Heart right ventricle (tissue), 16 donors: Measurements from ENCODE around the gene NME5. TPM values are rescaled to one million over a fixed set of nuclear protein-coding genes. Genes with fewer than 3 reads are reported as not detected.

Experiments used
- ATAC-seq, 8 donors: fragments of 200-7000 bp; cut with Tn5 transposase; one replicate each; pipeline ENCODE4 v1.9.1; 2020; ENCODE audit warnings: mild to moderate bottlenecking in 8 of 8, moderate library complexity in 8 of 8, moderate number of reproducible peaks in 1 of 8
- DNase-seq, 2 donors: peaks; one replicate each; pipeline ENCODE4 v3.0.0-alpha.2; 2020
- H3K27ac ChIP-seq, 10 donors: fragments of 200-600 bp; sonication (generic) in 2 of 10; one replicate each; pipeline versions ENCODE4 v1.5.0 to v1.8.0; 2020 to 2022; ENCODE audit warnings: mild to moderate bottlenecking in 3 of 10
- H3K27me3 ChIP-seq, 7 donors: fragments of 200-600 bp; one replicate each; pipeline ENCODE4 v1.8.0; 2021 to 2022; ENCODE audit warnings: mild to moderate bottlenecking in 2 of 7
- H3K36me3 ChIP-seq, 9 donors: fragments of 200-600 bp; sonication (generic) in 1 of 9; one replicate each; pipeline versions ENCODE4 v1.5.0 to v1.8.0; 2020 to 2022; ENCODE audit warnings: mild to moderate bottlenecking in 2 of 9
- H3K4me1 ChIP-seq, 9 donors: fragments of 200-600 bp; sonication (generic) in 1 of 9; one replicate each; pipeline versions ENCODE4 v1.5.0 to v1.8.0; 2020 to 2022; ENCODE audit warnings: mild to moderate bottlenecking in 4 of 9
- H3K4me3 ChIP-seq, 10 donors: fragments of 200-600 bp; sonication (generic) in 2 of 10; one replicate each; pipeline versions ENCODE4 v1.5.0 to v1.8.0; 2020 to 2022; ENCODE audit warnings: mild to moderate bottlenecking in 7 of 10, moderate library complexity in 2 of 10
- H3K9me3 ChIP-seq, 11 donors: fragments of 200-600 bp in 10 of 11; sonication (generic) in 2 of 11; one replicate each; pipeline versions ENCODE4 v1.5.0 to v1.8.0; 2013 to 2022; ENCODE audit warnings: mild to moderate bottlenecking in 2 of 11, control low read depth in 1 of 11, moderate library complexity in 1 of 11
- WGBS, 2 donors: extraction: QIAGEN DNeasy Blood & Tissue Kit; methylation state at CpG; one replicate each; pipeline ENCODE4 v1.1.7; 2013; ENCODE audit warnings: inconsistent platforms in 1 of 2; 5-methylcytosine and 5-hydroxymethylcytosine counted together
- intact Hi-C, 10 donors: fragments of 100-400 bp; cut with DNase I; formaldehyde crosslinking; loops; one replicate each; pipeline versions ENCODE4 v1.11.1 to v1.14.2; 2022
- polyA plus RNA-seq, 2 donors: library from polyadenylated mRNA; stranded (reverse); fragments of 200-250 nt; gene quantifications; one replicate each; pipeline ENCODE4 v1.2.3, GENCODE V29; 2013
- total RNA-seq, 10 donors: library from RNA; stranded (reverse); fragmentation: NEBNext Ultra II Directional in 3 of 10; extraction: Animal tissue kit (Norgen Biotek cat#: 25700) in 3 of 10; gene quantifications; one replicate each; pipeline versions ENCODE4 v1.2.1 to v1.2.4, GENCODE V29; 2021 to 2023
- TF ChIP-seq, protein P1 (sequence below), 9 donors: fragments of 200-600 bp; sonication (generic) in 2 of 9; IDR thresholded peaks; one replicate each; pipeline versions ENCODE4 v1.5.0 to v1.8.0; 2021 to 2022; ENCODE audit warnings: antibody characterized with exemption in 9 of 9, mild to moderate bottlenecking in 5 of 9, moderate library complexity in 1 of 9
- donor health status: Arrhythmogenic right ventricular cardiomyopathy.
- donor health status: ischemic (EF 13 %, LVEDD 7.1; RV severe dilation, severe dysfunction).
- donor health status: healthy with polysubstance abuse.
- donor health status: DM: no; HTN: yes; CAD: no.
- donor health status: DM: no; HTN: no; CAD: no.
- donor health status: ischemic (EF 25% LVEDD 6.9; RV normal size, moderate dysfunction).
- donor health status: ischemic (EF 25% LVEDD 5.7; RV mildly dilated, moderate dysfunction).
- donor health status: healthy.
- donor health status: DM: yes; HTN: yes; CAD: no.
- donor health status: Ischemic cardiomyopathy.
- donor health status: ischemic (EF 35%, LVEDD 5.7; RV mildly dilated, moderate dysfunction).
- donor health status: nonischemic (EF 11% LVEDD 7.7; RV severe dilation, severe dysfunction).
- donor health status: DM: yes; HTN: yes; CAD: no.
- donor health status: PGD.
- donor health status: ischemic (EF 29% LVEDD 5.4; RV normal size, mild dysfunction).
- donor health status: nonischemic (EF 23%, LVEDD 6.1; RV moderate dilation, normal function).

Gene NME5
- total and polyA plus RNA-seq, 12 donors, result 2.0 to 9.4 (median 3.9) TPM

DNA sequence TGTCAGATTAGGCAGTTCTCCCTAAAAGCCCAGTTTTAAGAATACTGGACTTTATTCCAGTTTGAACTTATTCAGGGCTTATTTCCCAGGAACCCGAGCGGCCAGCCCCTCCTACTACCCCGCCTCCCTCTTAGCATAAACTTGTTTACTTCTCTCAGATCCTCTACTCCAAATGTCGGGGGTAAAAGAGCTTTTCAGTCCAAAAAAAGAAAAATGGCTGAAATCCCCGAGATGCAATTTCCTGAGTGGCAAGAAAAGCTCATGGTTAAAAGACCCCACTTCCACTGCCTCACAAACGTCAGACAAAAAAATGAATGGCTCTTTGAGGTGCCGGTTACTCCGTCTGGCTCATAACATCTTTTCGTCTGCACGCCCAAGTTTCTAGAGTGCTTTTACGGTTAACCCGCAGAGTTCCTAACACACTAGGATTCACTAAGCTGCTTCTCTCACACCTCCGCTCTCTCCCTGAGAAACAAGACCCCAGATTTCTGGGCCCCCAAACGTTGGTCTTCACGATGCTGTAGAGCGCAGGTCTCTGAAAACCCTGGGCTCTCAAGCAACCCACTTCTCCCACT, 38.8 kb upstream of the NME5 start:
- ATAC-seq, result peak in 6 of 8 donors; percentile 46 to 69 (median 59)
- H3K27me3 ChIP-seq, result no peaks in the 10 kb centered on the region
- WGBS, 2 donors, result 0% methylated on average over 16 of the region's 16 CpGs
- peaks cover 0 to 35% (median 23%) of the 10 kb centered on the region in 9 donors for H3K4me1 ChIP-seq
- H3K36me3 ChIP-seq, result peaks cover 0 to 62% (median 7%) of the 10 kb centered on the region in 9 donors
- H3K4me3 ChIP-seq, result peak overlapping the region; percentile 56 to 94 (median 83)
- TF ChIP-seq, protein P1, sequence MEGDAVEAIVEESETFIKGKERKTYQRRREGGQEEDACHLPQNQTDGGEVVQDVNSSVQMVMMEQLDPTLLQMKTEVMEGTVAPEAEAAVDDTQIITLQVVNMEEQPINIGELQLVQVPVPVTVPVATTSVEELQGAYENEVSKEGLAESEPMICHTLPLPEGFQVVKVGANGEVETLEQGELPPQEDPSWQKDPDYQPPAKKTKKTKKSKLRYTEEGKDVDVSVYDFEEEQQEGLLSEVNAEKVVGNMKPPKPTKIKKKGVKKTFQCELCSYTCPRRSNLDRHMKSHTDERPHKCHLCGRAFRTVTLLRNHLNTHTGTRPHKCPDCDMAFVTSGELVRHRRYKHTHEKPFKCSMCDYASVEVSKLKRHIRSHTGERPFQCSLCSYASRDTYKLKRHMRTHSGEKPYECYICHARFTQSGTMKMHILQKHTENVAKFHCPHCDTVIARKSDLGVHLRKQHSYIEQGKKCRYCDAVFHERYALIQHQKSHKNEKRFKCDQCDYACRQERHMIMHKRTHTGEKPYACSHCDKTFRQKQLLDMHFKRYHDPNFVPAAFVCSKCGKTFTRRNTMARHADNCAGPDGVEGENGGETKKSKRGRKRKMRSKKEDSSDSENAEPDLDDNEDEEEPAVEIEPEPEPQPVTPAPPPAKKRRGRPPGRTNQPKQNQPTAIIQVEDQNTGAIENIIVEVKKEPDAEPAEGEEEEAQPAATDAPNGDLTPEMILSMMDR (IDR thresholded peaks at IDR 0.05), result no peak
- no peaks in the 10 kb centered on the region for H3K9me3 ChIP-seq
- peak overlapping the region; percentile 69 to 94 (median 89) for H3K27ac ChIP-seq
- intact Hi-C loops, result no loop called here
- peak; percentile 13 to 17 for DNase-seq

- TF ChIP-seq, protein P1 (IDR thresholded peaks at IDR 0.05), result no peak
- no peak for DNase-seq
- intact Hi-C loops, result no loop called here
- H3K36me3 ChIP-seq, result peaks cover 0 to 100% (median 75%) of the 10 kb centered on the region in 9 donors
- no peaks in the 10 kb centered on the region for H3K27me3 ChIP-seq
- no peak overlapping the region for H3K4me3 ChIP-seq
- no peaks in the 10 kb centered on the region for H3K4me1 ChIP-seq
- no peak for ATAC-seq
- no peak overlapping the region for H3K27ac ChIP-seq
- H3K9me3 ChIP-seq, result no peaks in the 10 kb centered on the region
These were observed 31.1 kb upstream of the NME5 start for GRCh38 chr5:138170299-138170698.

DNA sequence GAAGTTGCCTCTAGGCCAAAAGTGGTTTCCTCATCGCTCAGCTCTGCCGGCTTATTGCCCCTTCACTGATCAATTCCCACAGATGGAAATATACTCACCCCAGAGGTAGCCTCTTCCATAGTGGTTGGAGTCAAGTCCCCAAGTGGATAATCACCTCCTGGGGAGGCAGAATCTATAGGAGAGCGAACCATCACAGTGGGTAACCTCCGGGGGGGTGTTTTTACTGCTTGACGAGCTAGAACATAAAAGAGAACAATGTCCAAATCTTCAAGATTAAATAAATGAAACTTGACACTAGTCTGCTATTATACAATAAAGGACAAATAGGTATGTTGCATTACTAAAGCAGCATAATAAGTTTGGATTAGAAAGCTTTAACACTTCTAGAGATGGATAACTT, 29.9 kb upstream of the NME5 start:
- no peaks in the 10 kb centered on the region for H3K4me1 ChIP-seq
- no peak overlapping the region for H3K27ac ChIP-seq
- DNase-seq (no peak), ATAC-seq (no peak)
- no peak overlapping the region for H3K4me3 ChIP-seq
- no peaks in the 10 kb centered on the region for H3K27me3 ChIP-seq
- intact Hi-C loops, result no loop called here
- TF ChIP-seq, protein P1 (IDR thresholded peaks at IDR 0.05), result no peak
- peaks cover 0 to 100% (median 82%) of the 10 kb centered on the region in 9 donors for H3K36me3 ChIP-seq
- no peaks in the 10 kb centered on the region for H3K9me3 ChIP-seq
- 94 to 96% methylated on average over 5 of the region's 5 CpGs for WGBS, 2 donors

- H3K4me1 ChIP-seq, result no peaks in the 10 kb centered on the region
- H3K4me3 ChIP-seq, result no peak overlapping the region
- no peak overlapping the region for H3K27ac ChIP-seq
- H3K27me3 ChIP-seq, result no peaks in the 10 kb centered on the region
- no peak for ATAC-seq
- DNase-seq, result no peak
- H3K36me3 ChIP-seq, result peaks cover 5 to 100% (median 95%) of the 10 kb centered on the region in 9 donors
- TF ChIP-seq, protein P1 (IDR thresholded peaks at IDR 0.05), result no peak
- no peaks in the 10 kb centered on the region for H3K9me3 ChIP-seq
- intact Hi-C loops, result no loop called here
These were observed 24.5 kb upstream of the NME5 start for GRCh38 chr5:138163721-138164120.
